Measurements from ENCODE around the gene CERS4. TPM values are rescaled to one million over a fixed set of nuclear protein-coding genes. Genes with fewer than 3 reads are reported as not detected.
"Not testable (repeated sequence)": the region's sequence is repeated elsewhere in the genome, so short reads cannot be mapped to it uniquely, and the experiment has no call there.

Gene CERS4
- total and polyA plus RNA-seq, 10 of the 15 experiments (the other 5 are each of a cell fraction or from before 2014, with no cell fraction given), result 0.34 to 62.1 (median 20.7) TPM

- TF ChIP-seq SRF (IDR thresholded peaks at IDR 0.05; ENCODE audit: low read depth in 2 of 2, low read length in 2 of 2) (no peak), GATAD2B (conservative IDR thresholded peaks at IDR 0.05; ENCODE audit: low read depth) (no peak), CEBPZ (IDR thresholded peaks at IDR 0.05; ENCODE audit: low read depth, low read length) (no peak), PAX8 (IDR thresholded peaks at IDR 0.05) (no peak)
These were observed 2.8 kb upstream of the CERS4 start (continued) for GRCh38 chr19:8206147-8207087.

GRCh38 chr19:8207326-8207725 lies 1.8 kb upstream of the CERS4 start:
- H2AFZ ChIP-seq (ENCODE audit: control insufficient read depth, low read depth, low read length); H3K9ac ChIP-seq (ENCODE audit: control insufficient read depth, insufficient read depth, low read length); H3K4me2 ChIP-seq (ENCODE audit: control insufficient read depth, insufficient read depth); DNase-seq (ENCODE audit: low read depth, low spot score); H3K4me1 ChIP-seq (ENCODE audit: control insufficient read depth, insufficient read depth, low read length); ATAC-seq; H3K9me3 ChIP-seq (replicated peaks; ENCODE audit: control insufficient read depth, insufficient read depth, low read length); H3K4me3 ChIP-seq; H3K36me3 ChIP-seq (ENCODE audit: control insufficient read depth in 2 of 2, insufficient read depth in 2 of 2, low read length in 1 of 2); BruUV-seq (replicated peaks); H4K20me1 ChIP-seq (ENCODE audit: control insufficient read depth, insufficient read depth); H3K27ac ChIP-seq (ENCODE audit: control insufficient read depth, insufficient read depth); H3K27me3 ChIP-seq (replicated peaks in 1 of 2; ENCODE audit: control insufficient read depth in 2 of 2, insufficient read depth in 2 of 2, low read length in 1 of 2); intact Hi-C loops (cut with micrococcal nuclease; ENCODE audit: unreplicated experiment); in situ Hi-C loops (cut with MboI); FAIRE-seq: not testable (repeated sequence)
- H3K79me2 ChIP-seq (ENCODE audit: control insufficient read depth, insufficient read depth, low read length), result peaks cover 27% of the 10 kb centered on the region
- POLR2A ChIA-PET, result interaction anchor here (0.7 to 1.8 kb wide), 6 partner anchors 8 to 64 kb away, joined by 3 to 11 read pairs (median 4); no protein-coding TSS in a partner anchor
- WGBS (ENCODE audit: insufficient coverage, insufficient replicate concordance, low lambda C conversion rate, missing lambda C conversion rate), result 83% methylated on average over 7 of the region's 7 CpGs
- SMC1A ChIA-PET (ENCODE audit: uncharacterized antibody, unreplicated experiment), result interaction anchor here (0.8 to 1.8 kb wide), 3 partner anchors 8 to 12 kb away, joined by 3 to 8 read pairs (median 4); no protein-coding TSS in a partner anchor
- RAD21 ChIA-PET (ENCODE audit: unreplicated experiment), result interaction anchor here (0.6 to 6.8 kb wide), 3 partner anchors 12 to 54 kb away, joined by 3 to 100 read pairs (median 4); no protein-coding TSS in a partner anchor
- CTCF ChIA-PET, result interaction anchor here (0.6 to 1.0 kb wide), 3 partner anchors 9 to 142 kb away, joined by 3 read pairs; no protein-coding TSS in a partner anchor
